GM21717 (cell line): ENCODE data around the gene MAN2B1.
"Not testable (repeated sequence)": the region's sequence is repeated elsewhere in the genome, so short reads cannot be mapped to it uniquely, and the experiment has no call there.

Experiments
- ATAC-seq: cut with Tn5 transposase; IDR thresholded peaks from one replicate; pipeline ENCODE4 v1.9.1; 2021; ENCODE audit warnings: mild to moderate bottlenecking, moderate library complexity; ENCODE audit not compliant: unreplicated experiment

Gene MAN2B1

DNA sequence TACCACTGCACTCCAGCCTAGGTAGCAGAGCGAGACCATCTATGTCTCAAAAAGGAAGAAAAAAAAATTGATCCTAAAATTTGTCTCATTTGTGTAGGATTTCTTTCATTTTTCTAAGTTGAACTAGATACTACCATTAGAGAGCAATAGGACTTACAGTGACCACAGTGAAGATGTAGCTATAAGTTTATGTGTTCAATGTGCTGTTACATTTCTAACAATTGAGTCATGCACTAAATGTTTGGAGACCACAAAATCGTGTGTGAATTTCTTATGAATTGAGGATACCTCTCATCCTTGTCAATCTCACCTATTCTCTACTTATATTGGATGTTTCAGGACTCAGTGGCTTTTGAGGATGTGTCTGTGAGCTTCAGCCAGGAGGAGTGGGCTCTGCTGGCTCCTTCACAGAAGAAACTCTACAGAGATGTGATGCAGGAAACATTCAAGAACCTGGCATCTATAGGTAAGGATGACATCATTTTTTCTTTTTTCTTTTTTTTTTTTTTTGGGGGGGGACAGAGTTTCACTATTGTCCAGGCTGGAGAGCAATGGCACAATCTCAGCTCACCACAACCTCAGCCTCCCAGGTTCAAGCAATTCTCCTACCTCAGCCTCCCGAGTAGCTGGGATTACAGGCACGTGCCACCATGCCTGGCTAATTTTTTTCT lies 43.0 kb downstream of the MAN2B1 start:
- no peak for ATAC-seq

DNA sequence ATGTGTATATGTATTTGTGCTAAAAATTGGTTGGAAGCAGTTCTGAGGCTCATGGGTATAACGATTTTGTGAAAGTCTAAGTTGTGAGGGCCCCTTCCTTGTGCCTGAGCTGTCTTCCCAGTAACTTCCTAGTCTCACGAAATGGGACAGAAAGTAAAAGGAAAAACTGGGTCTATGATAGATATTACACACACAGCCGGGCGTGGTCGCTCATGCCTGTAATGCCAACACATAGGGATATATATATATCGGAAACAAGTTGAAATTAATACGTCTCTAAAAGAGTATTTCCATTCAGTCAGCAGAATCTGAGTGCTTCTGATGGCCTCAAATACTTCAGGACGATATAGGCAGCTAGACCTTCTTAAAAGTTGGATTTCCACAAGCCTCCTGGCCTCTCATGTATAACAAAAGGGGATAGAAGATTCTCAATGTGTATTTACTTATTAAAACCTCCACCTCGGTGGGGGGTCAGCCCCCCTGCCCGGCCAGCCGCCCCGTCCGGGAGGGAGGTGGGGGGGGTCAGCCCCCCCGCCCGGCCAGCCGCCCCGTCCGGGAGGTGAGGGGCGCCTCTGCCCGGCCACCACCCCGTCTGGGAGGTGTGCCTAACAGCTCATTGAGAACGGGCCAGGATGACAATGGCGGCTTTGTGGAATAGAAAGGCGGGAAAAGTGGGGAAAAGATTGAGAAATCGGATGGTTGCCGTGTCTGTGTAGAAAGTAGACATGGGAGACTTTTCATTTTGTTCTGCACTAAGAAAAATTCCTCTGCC lies 45.1 kb downstream of the MAN2B1 start:
- ATAC-seq, result not testable (repeated sequence)

- ATAC-seq, result no peak
These were observed 48.9 kb downstream of the MAN2B1 start for GRCh38 chr19:12617646-12618045.

DNA sequence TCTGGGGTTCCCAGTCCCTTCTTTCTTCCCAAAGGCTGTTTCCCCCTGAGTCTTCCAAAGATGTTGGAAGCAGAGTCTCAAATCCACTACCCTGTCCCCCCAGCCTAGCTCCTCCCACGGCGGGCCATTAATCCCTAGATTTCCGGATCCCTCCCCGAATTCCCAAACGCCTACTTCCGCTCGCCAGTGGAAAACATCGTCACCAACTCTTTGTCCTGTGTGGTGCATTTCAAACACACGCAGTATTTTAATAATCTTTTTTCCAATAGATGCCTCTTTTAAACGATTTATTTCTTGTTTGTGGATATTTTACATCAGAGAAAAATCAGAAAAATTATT lies 55.2 kb downstream of the MAN2B1 start:
- no peak for ATAC-seq

DNA sequence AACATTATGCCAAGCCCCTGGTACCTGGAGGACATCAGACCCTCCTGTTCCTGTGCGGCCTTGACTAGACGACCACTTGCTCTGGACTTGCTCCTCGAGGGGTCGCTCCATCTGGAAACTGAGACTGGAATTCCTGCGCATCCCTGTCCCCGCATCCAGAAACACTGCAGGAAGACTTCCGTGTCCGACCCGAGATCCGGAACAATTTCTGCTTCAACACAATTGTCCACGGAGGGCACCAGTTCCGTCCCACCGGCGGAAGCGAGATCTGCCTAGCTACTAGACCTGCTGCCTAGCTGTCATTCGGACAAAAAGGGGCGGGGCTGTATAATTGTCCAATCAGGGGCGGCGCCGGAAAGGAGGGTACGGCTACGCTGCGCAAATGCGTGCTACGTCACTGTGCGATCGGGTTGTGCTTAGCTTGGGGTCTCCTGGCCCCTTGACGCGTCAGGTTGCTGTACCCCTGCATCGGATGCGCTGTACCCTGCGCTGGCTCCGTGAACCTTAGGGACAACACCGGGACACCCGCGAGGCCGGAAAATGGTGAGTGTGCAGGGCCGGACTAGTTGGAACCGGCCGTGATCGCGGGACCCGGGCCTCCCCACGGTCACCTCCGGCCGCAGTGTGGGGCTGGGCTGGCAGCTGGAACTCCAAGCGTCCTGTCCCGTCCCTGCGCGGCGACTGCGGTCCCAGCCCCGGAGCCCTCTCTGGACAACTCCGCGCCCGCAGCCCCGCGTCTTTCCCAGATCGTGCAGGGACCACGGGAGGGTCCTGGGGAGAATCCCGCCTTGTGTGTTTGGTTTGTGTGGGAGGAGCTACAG lies 55.8 kb downstream of the MAN2B1 start, which contains the start of the genes ZNF490 and ZNF791:
Gene ZNF490 (minus strand): TSS at position 274 of the 821 bp plus-strand sequence. CDS start 133 bp downstream, at position 141.
Gene ZNF791 (plus strand): TSS at position 381 of the 821 bp plus-strand sequence. CDS start 160 bp downstream, at position 541.
- peak; percentile 68 for ATAC-seq

DNA sequence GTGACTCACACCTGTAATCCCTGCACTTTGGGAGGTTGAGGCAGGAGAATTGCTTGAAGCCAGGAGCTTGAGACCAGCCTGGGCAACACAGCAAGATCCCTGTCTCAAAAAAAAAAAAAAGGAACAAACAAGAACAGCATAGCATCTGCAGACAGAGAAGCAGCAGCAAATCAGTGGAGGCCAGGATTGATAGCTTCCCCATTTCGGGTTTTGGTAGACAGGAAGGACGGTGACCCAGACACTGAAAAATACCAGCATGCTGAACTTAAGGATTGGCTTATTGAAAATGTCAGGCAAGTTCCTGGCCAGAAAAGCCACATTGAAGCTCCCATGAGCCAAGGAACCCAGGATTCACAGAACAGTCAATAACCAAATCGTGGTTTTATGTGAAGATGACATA lies 58.9 kb downstream of the MAN2B1 start:
- ATAC-seq, result no peak

DNA sequence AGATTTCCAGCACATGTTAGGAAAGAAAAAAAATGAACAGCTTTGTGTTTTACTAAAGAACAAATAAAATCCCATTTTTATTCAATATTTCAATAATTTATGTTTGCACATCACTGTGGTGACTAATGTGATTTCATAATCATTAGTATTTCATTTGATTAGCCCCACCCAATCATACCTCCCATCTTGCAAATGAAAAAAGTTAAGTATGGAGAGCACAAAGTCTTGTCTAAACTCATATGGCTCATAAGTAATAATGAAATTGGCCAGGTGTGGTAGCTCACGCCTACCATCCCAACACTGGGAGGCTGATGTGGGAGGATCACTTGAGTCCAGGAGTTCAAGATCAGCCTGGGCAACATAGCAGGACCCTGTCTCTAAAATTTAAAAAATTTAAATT lies 59.7 kb downstream of the MAN2B1 start:
- ATAC-seq, result no peak

DNA sequence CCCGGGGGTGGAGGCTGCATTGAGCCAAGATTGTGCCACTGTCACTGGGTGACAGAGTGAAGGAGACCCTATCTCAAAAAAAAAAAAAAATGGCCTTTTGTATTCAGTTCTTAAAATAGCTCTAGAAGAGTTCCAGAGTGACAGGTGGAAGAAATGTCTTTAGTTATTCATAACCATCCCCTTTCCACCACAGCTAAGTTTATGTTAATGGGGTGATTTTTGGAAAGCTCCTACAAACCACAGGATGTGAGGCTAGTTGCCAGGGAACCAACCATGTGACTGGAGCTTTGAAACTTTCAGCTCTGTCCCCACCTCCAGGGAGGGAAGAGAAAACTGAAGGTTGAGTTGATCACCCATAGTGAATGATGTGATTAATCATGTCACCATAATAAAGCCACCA lies 62.8 kb downstream of the MAN2B1 start:
- no peak for ATAC-seq

- no peak for ATAC-seq
These were observed 68.9 kb downstream of the MAN2B1 start for GRCh38 chr19:12597594-12597993.

- ATAC-seq, result no peak
These were observed 69.5 kb downstream of the MAN2B1 start for GRCh38 chr19:12596927-12597548.
